ENCODE data around the gene IFRD2. TPM values are rescaled to one million over a fixed set of nuclear protein-coding genes. Genes with fewer than 3 reads are reported as not detected.

IFRD2 gene
- total and polyA plus RNA-seq, 4 donors: 15.0 to 40.3 (median 32.5) TPM

DNA sequence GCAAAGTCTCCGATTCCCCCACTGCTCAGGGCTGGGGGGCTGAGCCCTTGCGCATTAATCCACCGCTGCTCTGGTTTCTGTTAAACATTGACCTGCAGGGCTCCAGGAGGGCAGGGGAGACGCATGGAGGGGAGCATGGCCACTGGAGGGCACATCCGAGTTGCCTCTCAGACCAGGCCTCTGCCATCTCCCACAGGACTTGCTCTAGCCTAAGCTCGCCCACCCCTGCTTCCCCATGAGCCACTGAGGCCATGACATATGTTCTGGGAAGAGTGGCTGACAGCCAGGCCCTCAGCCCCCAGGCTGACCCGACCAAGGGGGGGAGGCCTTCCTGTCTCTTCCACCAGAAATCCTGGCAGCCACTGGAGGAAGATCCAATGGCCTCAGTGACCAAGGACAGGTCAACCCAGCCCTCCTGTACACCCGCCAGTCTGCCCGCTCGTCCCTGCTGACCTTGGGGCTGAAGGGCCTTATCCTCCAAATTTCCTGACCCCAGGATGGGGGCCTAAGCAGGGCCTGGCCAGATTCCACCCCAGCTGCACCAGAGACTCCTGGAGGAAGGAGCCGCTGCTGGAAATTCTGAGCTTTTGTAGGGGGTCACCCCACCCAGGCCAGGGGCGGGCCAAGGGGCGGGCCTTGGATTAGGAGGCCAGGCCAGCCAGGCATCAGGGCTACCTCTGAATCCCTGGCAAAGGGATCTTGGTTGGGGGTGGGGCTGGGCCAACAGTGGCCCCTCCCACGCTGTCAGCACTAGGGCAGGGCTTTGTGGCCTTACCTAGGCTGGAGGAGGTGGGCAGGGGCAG lies 11.0 kb upstream of the IFRD2 start, which contains the start of gene HYAL1:
HYAL1 (minus strand) TSS at position 562 of the 803 bp plus-strand sequence. CDS start 618 bp downstream, outside the sequence.
- Histone ChIP-seq H3K36me3 (ENCODE audit: control insufficient read depth, insufficient read depth, low read length) (peaks cover 16% of the 10 kb centered on the region), H3K27ac (ENCODE audit: low read depth, low read length) (no peak within 1 kb of the TSS), H3K27me3 (ENCODE audit: control insufficient read depth, insufficient read depth, low read length) (no peaks in the 10 kb centered on the region), H3K4me1 (ENCODE audit: control insufficient read depth, insufficient read depth, low read length) (peaks cover 48% of the 10 kb centered on the region), H3K4me3 (ENCODE audit: low read depth, low read length) (no peak within 1 kb of the TSS), H3K9me3 (ENCODE audit: control insufficient read depth, insufficient read depth, low read length) (no peaks in the 10 kb centered on the region)
- no peak for DNase-seq (ENCODE audit: low read depth in 4 of 6, low spot score in 6 of 6)
- 61% methylated on average over 14 of the region's 14 CpGs for WGBS (ENCODE audit: insufficient coverage)

- WGBS (ENCODE audit: insufficient coverage): 88% methylated on average over 32 of the region's 32 CpGs
- Histone ChIP-seq H3K27ac (ENCODE audit: low read depth, low read length) (no peak overlapping the region), H3K4me1 (ENCODE audit: control insufficient read depth, insufficient read depth, low read length) (peaks cover 57% of the 10 kb centered on the region), H3K9me3 (ENCODE audit: control insufficient read depth, insufficient read depth, low read length) (no peaks in the 10 kb centered on the region), H3K27me3 (ENCODE audit: control insufficient read depth, insufficient read depth, low read length) (no peaks in the 10 kb centered on the region), H3K4me3 (ENCODE audit: low read depth, low read length) (no peak overlapping the region), H3K36me3 (ENCODE audit: control insufficient read depth, insufficient read depth, low read length) (peaks cover 19% of the 10 kb centered on the region)
- no peak for DNase-seq (ENCODE audit: low read depth in 4 of 6, low spot score in 6 of 6)
Measured at GRCh38 chr3:50302095-50303012, 10.1 kb upstream of the IFRD2 start.

DNA sequence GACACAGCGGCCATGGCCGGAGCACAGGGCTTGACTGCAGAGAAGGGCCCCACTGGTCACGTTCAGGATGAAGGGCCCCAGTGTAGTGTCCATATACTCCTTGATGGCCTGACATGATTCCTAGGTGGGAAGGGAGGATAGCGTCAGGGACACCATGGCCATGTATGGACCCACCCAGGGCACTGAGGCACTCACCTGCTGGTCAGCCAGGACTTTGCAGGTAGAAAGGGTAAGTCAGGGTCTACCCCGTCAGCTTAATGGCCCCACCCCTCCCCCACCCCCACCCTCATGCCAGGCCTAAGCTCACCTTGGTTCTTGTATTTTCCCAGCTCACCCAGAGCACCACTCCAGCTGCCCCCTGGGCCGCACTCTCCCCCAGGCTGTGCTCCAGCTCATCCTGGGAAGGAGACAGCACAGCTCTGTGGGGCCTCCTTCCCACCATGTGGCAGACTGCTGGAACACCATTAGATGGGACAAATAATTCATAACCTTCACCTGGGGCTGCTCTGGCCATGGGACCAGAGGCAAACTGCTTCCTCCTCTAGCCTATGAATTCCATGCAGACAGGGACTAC lies 8.5 kb upstream of the IFRD2 start:
- peak overlapping the region; percentile 97 for H3K27ac ChIP-seq (ENCODE audit: low read depth, low read length)

DNA sequence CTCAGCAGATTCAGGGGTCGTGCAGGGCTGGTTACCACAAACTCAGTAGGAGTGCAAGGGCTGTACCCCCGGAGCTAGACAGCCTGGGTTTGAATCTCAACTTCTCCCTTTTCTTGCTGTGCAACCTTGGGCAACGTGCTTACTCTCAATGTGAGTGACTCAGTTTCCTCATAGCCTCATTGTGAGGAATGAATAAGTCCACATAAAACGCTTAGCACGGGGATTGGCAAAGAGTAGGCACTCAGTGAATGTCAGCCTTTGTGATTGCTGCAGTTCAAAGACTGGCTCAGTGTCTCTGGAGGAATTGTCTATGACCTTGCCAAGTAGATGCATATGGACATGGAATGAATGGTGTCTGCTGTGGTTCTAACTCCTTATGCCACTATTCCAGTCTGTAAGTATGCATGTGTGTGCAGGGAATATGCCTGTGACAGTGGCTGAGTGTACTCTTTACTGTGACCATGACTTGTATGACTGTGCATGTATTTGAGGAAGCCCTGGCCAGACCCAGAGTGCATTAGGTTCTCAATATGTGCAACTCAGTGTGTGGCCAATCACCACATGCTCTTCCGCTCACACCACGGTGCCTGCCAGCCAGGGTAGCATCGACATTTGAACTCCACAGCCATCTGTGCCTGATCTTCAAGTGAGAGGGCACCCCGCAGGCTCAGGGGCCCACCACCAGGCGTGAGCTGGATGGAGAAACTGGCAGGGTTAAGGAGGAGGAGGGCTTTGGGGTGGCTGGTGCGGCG lies 7.9 kb upstream of the IFRD2 start:
- Histone ChIP-seq H3K36me3 (ENCODE audit: control insufficient read depth, insufficient read depth, low read length) (peaks cover 37% of the 10 kb centered on the region), H3K4me3 (ENCODE audit: low read depth, low read length) (peak overlapping the region; percentile 83), H3K4me1 (ENCODE audit: control insufficient read depth, insufficient read depth, low read length) (peaks cover 59% of the 10 kb centered on the region), H3K27ac (ENCODE audit: low read depth, low read length) (peak overlapping the region; percentile 97), H3K9me3 (ENCODE audit: control insufficient read depth, insufficient read depth, low read length) (no peaks in the 10 kb centered on the region), H3K27me3 (ENCODE audit: control insufficient read depth, insufficient read depth, low read length) (no peaks in the 10 kb centered on the region)
- peak in 5 of 6 donors; percentile 27 to 85 (median 43) for DNase-seq (ENCODE audit: low read depth in 4 of 6, low spot score in 6 of 6)
- WGBS (ENCODE audit: insufficient coverage): 29% methylated on average over 11 of the region's 12 CpGs

More for the DNA sequence above, 8.5 kb upstream of the IFRD2 start:
- Histone ChIP-seq H3K36me3 (ENCODE audit: control insufficient read depth, insufficient read depth, low read length) (peaks cover 30% of the 10 kb centered on the region), H3K9me3 (ENCODE audit: control insufficient read depth, insufficient read depth, low read length) (no peaks in the 10 kb centered on the region), H3K4me3 (ENCODE audit: low read depth, low read length) (no peak overlapping the region), H3K27me3 (ENCODE audit: control insufficient read depth, insufficient read depth, low read length) (no peaks in the 10 kb centered on the region), H3K4me1 (ENCODE audit: control insufficient read depth, insufficient read depth, low read length) (peaks cover 59% of the 10 kb centered on the region)
- WGBS (ENCODE audit: insufficient coverage): 73% methylated on average over 6 of the region's 6 CpGs
- no peak for DNase-seq (ENCODE audit: low read depth in 4 of 6, low spot score in 6 of 6)

GRCh38 chr3:50299638-50299928 lies 7.4 kb upstream of the IFRD2 start:
- H3K4me3 ChIP-seq (ENCODE audit: low read depth, low read length): peak overlapping the region; percentile 83
- H3K4me1 ChIP-seq (ENCODE audit: control insufficient read depth, insufficient read depth, low read length): peaks cover 59% of the 10 kb centered on the region
- no peaks in the 10 kb centered on the region for H3K27me3 ChIP-seq (ENCODE audit: control insufficient read depth, insufficient read depth, low read length)
- WGBS (ENCODE audit: insufficient coverage): 0% methylated on average over 12 of the region's 12 CpGs
- H3K27ac ChIP-seq (ENCODE audit: low read depth, low read length): peak overlapping the region; percentile 97
- DNase-seq (ENCODE audit: low read depth in 4 of 6, low spot score in 6 of 6): no peak
- H3K36me3 ChIP-seq (ENCODE audit: control insufficient read depth, insufficient read depth, low read length): peaks cover 42% of the 10 kb centered on the region
- H3K9me3 ChIP-seq (ENCODE audit: control insufficient read depth, insufficient read depth, low read length): no peaks in the 10 kb centered on the region

DNA sequence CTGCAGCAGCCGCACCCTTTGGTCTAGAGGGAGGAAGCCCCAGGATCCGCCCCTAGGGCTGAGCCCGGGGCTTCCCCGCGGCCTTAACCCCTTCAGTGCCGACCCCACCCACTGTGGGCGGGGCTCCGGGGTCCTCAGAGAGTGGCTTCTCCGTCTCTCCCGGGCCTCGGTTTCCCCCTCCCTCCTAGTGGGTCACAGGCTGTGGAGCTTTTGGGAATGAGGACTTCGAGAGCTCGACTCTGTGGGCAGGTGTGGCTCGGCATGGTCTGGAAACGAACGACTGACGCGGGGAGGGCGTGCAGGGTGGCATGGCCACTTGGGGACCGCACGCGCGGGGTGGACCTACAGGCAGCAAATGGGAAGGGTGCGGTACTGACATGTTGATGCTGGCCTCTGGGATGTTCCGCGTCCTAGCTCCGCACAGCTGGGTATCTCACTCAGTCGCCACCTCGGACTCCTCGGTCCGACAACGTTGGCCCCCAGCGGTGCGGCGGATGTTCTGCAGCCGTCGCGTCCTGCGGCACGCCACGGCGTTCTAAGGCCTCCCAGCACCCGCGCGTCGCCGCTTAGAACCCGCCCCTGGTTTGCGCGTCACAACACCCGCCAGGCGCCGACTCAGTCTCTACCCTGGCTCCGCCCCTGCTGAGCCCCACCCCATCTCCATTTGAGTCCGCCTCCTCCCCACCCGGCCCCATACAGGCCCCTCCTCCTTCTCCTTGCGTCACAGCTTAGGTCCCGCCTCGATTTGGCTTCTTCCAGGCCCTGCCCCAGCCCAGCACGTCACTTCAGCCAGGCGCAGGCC lies 6.8 kb upstream of the IFRD2 start, which contains the start of the genes HYAL3 and NAA80:
HYAL3 (minus strand) TSS at position 570 of the 802 bp plus-strand sequence. CDS start 3,803 bp downstream, outside the sequence.
NAA80 (minus strand) TSS at position 570 of the 802 bp plus-strand sequence. CDS start 1,942 bp downstream, outside the sequence.
- no peaks in the 10 kb centered on the region for H3K27me3 ChIP-seq (ENCODE audit: control insufficient read depth, insufficient read depth, low read length)
- H3K27ac ChIP-seq (ENCODE audit: low read depth, low read length): peak within 1 kb of the TSS; percentile 97
- H3K36me3 ChIP-seq (ENCODE audit: control insufficient read depth, insufficient read depth, low read length): peaks cover 42% of the 10 kb centered on the region
- H3K4me1 ChIP-seq (ENCODE audit: control insufficient read depth, insufficient read depth, low read length): peaks cover 59% of the 10 kb centered on the region
- peak within 1 kb of the TSS; percentile 83 for H3K4me3 ChIP-seq (ENCODE audit: low read depth, low read length)
- peak; percentile 96 to 100 (median 100) for DNase-seq (ENCODE audit: low read depth in 4 of 6, low spot score in 6 of 6)
- H3K9me3 ChIP-seq (ENCODE audit: control insufficient read depth, insufficient read depth, low read length): no peaks in the 10 kb centered on the region
- WGBS (ENCODE audit: insufficient coverage): under 1% methylated on average over 60 of the region's 61 CpGs

- no peak for DNase-seq (ENCODE audit: low read depth in 4 of 6, low spot score in 6 of 6)
- Histone ChIP-seq H3K27me3 (ENCODE audit: control insufficient read depth, insufficient read depth, low read length) (no peaks in the 10 kb centered on the region), H3K4me1 (ENCODE audit: control insufficient read depth, insufficient read depth, low read length) (peaks cover 54% of the 10 kb centered on the region), H3K9me3 (ENCODE audit: control insufficient read depth, insufficient read depth, low read length) (no peaks in the 10 kb centered on the region), H3K4me3 (ENCODE audit: low read depth, low read length) (peak overlapping the region; percentile 83), H3K27ac (ENCODE audit: low read depth, low read length) (peak overlapping the region; percentile 97), H3K36me3 (ENCODE audit: control insufficient read depth, insufficient read depth, low read length) (peaks cover 42% of the 10 kb centered on the region)
- 46% methylated on average over 9 of the region's 9 CpGs for whole genome bisulfite sequencing (ENCODE audit: insufficient coverage)
Measured at GRCh38 chr3:50297896-50298725, 5.9 kb upstream of the IFRD2 start.

- no peak for DNase-seq (ENCODE audit: low read depth in 4 of 6, low spot score in 6 of 6)
- no peaks in the 10 kb centered on the region for H3K27me3 ChIP-seq (ENCODE audit: control insufficient read depth, insufficient read depth, low read length)
- no peak overlapping the region for H3K27ac ChIP-seq (ENCODE audit: low read depth, low read length)
- WGBS (ENCODE audit: insufficient coverage): 96% methylated on average over 2 of the region's 2 CpGs
- peaks cover 38% of the 10 kb centered on the region for H3K36me3 ChIP-seq (ENCODE audit: control insufficient read depth, insufficient read depth, low read length)
- no peak overlapping the region for H3K4me3 ChIP-seq (ENCODE audit: low read depth, low read length)
- H3K4me1 ChIP-seq (ENCODE audit: control insufficient read depth, insufficient read depth, low read length): peaks cover 54% of the 10 kb centered on the region
- no peaks in the 10 kb centered on the region for H3K9me3 ChIP-seq (ENCODE audit: control insufficient read depth, insufficient read depth, low read length)
Measured at GRCh38 chr3:50297384-50297775, 5.2 kb upstream of the IFRD2 start.
